GM19023 (cell line): Measurements from ENCODE around the gene ZC3HAV1.
"Not testable (repeated sequence)": the region's sequence is repeated elsewhere in the genome, so short reads cannot be mapped to it uniquely, and the experiment has no call there.

ENCODE experiments used
- ATAC-seq: cut with Tn5 transposase; IDR thresholded peaks from one replicate; pipeline ENCODE4 v1.9.1; 2021; ENCODE audit warnings: mild to moderate bottlenecking, moderate library complexity; ENCODE audit not compliant: unreplicated experiment

The ZC3HAV1 gene

DNA sequence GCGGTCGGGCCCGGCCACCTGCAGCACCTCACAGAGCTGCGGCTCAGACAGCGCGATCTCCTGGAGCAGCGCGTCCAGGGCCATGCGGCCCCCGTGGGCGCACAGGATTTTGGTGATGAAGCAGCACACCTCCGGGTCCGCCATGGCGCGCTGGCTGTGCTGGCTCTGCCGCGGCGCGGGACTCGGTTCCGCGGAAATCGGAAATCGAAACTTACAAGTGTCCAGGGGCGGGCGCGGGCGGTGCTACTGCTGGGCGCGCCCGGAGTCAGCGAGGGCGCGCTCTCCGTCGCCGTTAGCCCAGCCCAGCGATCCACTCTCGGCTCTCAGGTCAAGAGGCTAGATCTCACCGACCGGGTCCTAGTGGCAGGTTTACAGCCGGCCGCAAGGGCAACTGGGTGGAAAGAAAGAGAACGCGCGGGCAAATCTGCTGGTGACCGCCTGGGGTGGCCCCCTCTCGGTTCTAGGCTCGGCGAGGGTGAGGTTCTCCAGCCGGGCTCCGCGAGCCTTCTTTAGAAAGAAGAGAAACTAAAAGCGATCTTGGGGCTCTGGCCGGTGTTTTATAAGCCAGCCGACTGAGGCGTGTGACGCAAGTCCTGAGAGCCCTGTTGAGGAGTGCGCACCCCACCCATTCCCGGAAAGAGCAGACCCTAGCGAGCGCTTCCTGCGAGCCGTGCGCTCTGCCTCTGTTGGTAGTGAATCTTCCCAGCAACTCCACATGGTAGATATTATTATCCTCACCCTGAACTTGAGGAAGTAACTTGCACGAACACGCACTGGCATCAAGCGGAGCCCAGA, at the start of gene ZC3HAV1:
Gene ZC3HAV1, minus strand, starts transcription at position 533 of the 795 bp plus-strand sequence. Its CDS starts 389 bp downstream, at position 144.
- peak; percentile 69 for ATAC-seq

DNA sequence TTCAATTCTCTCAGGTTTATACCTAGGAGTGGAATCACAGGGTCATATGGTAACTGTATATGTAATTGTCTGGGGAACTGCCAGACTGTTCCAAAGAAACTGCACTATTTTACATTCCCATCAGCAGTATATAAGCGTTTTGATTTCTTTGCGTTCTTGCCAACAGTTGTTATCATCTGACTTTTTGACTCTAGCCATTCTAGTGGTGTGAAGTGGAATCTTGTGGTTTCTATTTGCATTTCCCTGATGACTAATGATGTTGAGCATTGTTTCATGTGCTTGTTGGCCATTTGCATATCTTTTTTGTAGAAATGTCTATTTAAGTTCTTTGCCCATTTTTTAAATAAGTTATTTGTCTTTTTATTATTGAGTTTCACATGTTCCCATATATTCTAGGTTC, 44.3 kb upstream of the ZC3HAV1 start:
- ATAC-seq: no peak

DNA sequence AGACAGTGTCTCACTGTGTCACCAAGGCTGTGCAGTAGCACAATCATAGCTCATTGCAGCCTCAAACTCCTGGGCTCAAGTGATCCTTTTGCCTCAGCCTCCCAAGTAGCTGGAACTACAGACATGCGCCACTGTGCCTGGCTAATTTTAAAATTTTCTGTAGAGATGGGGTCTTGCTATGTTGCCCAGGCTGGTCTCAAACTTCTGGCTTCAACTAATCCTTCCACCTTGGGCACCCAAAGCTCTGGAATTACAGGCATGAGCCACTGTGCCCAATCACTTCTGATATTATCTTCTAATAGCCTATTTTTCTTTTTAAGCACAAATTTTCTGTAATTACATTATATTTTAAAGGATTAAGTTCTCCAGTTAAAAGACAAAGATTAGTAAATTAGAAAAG, 42.6 kb upstream of the ZC3HAV1 start:
- ATAC-seq: no peak

DNA sequence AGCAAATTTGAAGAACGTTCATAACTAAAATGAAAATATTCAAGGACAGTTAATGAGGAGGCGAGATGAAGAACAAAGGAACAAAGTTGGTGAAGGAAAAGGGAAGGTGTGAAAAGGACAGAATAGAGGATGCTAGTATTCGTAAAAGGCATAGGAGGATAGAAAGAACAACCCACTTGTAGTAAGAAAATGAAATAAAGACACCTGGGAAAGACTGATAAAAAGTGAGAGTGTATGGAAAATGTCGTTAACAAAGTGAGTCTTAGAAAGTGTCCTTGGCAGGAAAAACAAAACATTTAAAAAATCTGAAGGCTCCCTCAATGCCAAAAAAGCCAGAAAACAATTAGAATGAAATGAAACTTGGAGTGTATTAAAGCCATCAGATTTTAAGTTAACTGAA, 29.6 kb upstream of the ZC3HAV1 start:
- no peak for ATAC-seq

DNA sequence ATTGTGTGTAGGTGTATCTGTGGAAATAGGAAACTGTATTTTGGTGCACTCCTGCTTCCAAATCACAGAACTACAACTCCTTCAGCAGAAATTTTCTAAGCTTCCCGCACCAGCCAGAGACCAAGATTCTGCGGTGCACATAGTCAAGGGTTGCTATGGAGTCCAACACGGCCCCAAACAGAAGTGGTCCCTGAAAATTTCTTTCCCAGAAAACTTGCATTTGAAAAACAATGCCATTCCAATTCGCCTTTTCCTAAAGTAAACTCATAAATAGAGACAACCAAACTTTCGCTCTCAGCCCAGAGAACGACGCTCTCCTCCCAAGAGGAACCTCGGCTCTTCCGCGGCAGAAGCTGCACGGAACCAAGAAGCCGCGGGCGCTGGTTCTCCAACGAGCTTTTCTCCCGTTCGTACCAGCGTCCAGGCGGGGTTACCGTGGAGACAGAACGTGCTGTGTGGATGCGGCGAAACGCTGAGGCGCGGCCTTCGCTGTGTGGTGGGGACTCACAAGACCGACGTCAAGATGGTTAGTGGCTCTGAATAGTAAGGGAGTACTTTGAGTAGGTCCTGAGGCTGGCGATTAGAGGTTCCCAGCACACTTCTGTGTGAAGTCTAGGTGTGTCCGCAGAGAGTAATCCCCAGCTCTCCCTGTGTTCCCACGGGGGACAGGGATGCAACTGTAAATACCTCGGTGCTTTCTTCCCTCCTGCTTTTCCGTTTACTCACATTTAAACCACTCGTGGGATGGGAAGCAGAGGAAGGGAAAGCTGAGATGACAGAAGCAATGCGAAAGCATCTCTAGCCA, 24.0 kb upstream of the ZC3HAV1 start:
- peak; percentile 99 for ATAC-seq

DNA sequence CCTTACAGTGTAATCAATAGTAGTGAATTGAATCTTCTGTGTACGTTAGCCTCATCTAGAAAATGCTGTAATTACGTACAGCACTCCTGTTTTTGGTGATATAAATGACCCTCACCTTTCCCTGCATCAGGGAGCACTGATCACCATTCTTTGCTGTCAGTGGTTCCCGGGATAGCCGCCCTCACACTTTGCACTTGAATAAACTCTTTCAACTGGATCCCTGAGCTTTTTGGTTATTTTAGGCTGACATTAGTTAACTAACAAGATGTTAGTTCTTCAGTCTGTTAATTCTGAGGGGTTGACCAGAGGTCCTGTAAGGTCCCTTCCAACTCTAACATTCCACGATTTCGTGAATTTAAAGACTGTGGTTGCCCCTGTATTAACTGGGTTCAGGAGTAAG, 23.4 kb upstream of the ZC3HAV1 start:
- ATAC-seq: no peak

DNA sequence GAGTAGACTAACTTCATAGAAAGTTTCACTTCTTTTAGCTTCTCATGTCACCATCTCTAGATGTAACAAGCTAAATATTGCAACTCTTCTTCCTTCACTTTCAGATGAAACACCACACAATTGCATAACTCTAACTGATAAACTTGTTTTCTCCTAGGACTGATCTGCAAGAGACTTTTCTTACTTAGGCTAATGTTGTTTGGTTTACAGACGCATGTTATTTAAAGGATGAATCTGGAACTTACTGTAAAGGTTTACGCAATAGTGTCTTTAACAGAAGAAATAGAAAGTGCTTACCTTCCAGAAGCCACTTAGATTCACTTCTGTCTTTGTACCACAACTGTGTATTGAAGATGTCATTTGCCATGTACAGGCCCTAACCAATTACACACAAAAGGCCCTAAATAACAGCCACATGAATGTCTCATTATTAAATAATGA, 22.1 kb upstream of the ZC3HAV1 start:
- ATAC-seq: no peak

DNA sequence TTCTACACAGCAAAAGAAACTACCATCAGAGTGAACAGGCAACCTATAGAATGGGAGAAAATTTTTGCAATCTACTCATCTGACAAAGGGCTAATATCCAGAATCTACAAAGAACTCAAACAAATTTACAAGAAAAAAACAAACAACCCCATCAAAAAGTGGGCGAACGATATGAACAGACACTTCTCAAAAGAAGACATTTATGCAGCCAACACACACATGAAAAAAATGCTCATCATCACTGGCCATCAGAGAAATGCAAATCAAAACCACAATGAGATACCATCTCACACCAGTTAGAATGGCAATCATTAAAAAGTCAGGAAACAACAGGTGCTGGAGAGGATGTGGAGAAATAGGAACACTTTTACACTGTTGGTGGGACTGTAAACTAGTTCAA, 20.3 kb upstream of the ZC3HAV1 start:
- ATAC-seq: not testable (repeated sequence)

DNA sequence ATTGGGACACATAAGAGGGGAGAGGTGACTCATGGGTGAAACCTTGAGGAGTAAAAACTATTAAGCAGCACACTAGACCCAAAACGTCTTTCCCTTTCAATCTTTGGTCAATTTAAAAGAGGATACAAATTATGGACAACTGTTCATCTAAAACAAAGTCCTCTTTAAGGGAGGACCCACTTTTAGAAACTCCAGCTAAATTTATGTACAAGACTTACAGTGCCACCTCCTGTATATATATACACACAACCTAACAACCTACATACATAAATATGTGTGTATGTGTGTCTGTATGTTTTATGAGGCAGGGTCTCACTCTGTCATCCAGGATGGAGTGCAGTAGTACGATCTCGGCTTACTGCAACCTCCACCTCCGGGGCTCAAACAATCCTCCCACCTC, 18.1 kb upstream of the ZC3HAV1 start:
- ATAC-seq: no peak

DNA sequence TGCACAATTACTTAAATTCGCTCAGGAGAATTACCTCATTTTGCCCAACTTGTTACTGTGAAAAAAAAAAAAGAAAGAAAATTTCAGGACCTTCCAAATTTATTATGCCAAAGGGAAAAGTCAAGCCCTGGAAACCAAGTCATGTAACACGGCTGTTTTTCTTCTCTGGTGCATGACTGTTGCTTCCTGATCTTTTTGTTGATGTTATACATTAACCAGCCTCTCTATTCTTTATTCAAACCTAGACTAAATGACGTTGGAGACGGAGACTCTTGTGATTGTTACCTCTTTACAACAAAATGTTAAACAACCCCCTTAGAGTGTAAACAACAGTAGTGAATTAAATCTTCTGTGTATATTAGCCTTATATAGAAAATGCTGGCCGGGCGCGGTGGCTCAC, 16.1 kb upstream of the ZC3HAV1 start:
- no peak for ATAC-seq

DNA sequence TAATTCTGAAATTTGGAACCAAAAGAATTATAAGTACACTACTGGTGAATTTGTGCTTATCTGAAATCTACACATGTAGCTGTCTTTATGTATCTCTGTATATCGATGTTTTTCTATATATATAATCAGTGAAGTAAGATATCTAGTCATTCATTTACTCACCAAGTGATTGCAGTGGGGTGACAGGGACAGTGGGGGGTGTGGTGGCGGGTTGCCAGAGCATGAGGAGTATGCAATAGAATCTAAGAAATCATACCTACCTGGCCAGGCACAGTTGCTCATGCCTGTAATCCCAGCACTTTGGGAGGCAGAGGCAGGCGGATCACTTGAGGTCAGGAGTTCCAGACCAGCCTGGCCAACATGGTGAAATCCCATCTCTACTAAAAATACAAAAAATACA, 15.5 kb upstream of the ZC3HAV1 start:
- ATAC-seq: not testable (repeated sequence)

DNA sequence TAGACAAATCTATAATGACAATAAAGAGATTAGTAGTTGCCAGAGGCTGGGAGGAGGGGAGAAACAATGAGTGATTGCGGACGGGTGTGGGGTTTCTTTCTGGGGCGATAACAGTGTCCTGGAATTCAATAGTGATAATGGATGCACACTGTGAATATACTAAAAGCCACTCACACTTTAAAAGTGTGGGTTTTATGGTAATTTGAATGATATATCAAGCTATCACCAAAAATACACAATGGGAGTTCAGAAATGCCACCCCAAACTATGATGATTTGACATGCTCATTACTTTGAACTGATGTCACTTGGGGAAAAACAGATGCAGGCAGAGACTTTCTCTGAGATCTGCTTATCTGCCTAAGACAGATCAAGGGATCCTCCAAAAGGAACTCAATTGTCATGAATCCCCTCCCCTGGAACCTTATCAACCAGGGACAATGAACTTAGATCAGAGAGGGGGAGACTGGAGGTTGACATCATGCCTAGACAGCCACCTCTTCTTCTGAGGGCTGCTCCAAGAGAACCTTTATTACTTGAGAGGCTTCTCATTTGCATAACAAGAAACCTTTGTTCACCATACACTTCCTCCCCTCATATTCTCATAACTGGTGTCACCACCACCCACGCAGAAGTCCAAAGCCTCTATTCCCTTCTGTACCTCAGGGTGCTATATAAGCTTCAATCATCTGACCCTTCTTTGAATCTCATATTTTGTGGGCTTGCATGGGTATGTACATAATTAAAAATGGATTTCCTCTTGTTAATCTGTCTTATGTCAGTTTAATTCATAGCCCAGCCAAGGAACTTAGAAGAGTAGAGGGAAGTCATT, 14.8 kb upstream of the ZC3HAV1 start:
- no peak for ATAC-seq

DNA sequence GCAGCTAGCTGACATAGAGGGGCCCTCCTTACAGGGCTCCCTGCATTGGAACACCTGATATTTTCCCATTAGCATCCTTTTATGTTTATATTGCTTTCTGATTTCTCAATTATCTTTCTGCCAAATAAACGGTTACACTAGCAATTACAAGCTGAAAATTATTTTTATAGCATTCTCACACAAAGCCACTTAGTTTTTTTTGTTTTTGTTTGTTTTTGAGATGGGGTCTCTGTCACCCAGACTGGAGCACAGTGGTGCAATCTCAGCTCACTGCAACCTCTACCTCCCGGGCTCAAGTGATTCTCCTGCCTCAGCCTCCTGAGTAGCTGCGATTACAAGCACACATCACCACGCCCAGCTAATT, 9.9 kb upstream of the ZC3HAV1 start:
- ATAC-seq: no peak

DNA sequence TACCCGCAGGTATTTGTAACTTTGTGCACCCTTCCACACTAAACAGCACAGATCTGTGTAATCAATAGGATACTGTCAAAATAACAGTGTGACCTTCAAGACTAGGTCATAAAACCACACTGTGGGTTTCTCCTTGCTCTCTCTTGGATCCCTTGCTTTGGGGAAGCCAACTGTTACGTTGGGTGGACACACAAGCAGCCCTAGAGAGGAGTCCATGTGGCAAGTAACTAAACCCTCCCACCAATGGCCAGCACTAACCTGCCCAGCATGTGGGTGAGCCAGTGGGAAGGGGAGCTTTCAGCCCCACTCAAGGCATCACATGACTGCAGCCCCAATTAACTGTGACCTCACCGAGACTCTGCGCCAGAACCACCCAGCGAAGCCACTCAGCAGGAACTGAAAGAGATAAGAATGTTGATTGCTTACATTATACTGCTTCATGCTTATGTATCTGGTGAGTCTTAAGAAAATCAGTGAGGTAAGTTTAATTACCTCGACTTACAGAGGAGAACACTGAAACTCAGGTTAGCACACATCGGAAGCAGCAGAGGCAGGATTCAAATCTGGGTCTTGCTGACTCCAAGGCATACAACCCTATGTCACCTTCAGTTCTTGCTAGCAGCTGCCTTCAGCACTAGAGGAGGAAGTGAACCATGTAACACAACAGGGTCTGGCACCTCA, 9.4 kb upstream of the ZC3HAV1 start:
- ATAC-seq: peak; percentile 81

DNA sequence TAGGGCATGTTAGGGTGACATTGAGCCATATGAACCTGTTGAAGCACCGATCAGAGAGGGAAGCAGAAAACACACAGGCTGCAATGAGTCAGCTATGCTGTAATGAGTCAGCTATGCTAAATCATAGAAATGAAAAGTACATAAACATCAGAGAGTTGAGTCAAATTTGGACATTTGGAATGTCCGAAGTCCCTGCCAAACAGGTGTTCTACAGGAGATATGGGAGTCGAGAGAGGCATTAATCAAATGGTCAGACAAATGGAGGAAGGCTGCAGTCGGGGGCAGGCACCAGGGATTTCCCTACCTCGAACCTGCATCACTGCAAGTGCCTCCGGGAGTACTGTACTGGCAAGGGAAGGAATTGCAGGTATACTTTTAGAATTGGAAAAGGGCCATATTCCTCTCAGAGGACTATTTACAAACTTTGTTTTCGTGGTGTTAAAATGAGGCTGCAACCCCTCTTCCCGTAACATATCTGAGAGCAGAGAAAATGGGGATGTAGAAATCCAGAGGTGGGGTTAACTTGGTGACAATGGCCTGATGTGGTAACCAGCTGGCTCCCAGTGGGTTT, 8.8 kb upstream of the ZC3HAV1 start:
- ATAC-seq: peak; percentile 68

DNA sequence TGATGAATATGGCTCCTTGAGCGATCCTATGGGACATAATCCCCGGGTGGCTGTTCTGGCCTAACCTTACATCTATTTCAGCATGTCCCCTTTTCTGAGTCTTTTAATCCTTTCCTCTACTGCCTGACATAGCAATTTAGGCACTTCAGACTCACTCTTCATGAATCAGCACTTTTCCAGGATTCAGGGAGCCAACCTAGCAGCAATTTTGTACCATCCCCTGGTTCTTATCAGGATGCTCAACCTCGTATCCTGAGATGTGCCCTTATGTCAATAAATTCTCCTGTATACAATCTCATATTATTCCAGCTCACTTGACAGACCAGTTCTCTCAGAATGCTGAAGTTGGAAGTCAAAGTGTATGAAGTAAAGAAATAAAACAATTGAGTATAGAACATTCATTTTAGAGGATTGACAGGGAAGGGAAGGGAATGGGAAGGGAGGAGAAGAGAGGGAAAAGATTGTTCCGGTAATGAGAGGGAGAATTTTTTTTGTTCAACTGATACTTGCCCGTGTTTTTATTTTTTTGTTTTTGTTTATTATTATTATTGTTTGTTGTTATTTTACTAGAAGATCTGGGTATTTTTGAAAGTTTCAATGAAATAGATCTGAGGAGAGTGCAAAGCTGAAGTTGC, 8.2 kb upstream of the ZC3HAV1 start:
- no peak for ATAC-seq

DNA sequence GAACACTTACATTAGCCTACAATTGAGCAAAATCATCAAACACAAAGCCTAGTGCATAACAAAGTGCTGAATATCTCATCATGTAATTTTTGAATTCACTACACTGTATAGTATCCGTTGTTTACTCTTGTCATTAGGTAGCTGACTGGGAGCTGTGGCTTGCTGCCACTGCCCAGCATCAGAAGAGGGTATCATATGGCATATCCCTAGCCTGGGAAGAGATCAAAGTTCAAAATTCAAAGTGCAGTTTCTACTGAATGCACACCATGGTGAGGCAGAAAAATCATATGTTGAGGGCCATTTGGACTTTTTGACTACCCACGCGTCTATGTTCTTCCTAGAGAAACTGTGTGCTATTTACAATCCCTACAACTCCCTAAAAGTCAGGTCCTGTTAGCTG, 7.5 kb upstream of the ZC3HAV1 start:
- no peak for ATAC-seq

DNA sequence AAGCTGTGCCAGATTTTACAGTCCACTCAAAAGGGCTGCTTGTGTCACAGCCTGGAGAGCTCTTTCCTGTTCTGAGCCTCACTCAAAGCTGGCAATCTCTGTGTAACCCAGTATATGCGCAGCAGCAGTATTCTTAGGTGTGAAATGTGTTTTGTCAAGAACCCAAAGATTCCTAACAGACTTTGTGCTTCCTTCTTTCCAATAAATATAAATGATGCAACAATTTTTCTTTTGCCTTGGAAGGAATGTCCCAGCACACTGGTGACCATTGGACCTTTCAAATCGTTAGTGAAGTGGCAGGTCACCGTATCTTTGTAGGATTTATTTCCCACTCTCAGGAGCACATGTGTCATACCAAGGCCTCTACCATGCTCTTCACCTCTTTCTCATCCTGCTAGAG, 5.6 kb upstream of the ZC3HAV1 start:
- no peak for ATAC-seq

DNA sequence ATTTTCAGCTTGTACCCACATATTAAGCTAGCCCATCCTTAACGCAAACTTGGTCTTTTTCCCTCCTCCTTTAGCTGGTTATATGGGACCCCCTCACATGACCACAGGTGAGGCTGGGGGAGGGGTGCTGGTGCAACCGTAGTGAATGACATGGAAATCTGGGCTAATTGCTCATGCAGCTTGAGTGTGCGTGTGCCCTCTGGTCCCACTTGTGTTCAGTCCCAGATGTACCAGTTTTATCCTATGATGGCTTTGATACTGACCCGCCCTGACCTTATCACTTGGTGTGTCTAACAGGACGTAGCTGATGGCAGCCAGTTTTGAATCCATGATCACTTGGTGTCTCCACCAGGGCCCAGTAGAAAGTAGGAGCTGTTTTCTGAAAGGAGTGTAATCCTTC, 5.1 kb upstream of the ZC3HAV1 start:
- no peak for ATAC-seq

DNA sequence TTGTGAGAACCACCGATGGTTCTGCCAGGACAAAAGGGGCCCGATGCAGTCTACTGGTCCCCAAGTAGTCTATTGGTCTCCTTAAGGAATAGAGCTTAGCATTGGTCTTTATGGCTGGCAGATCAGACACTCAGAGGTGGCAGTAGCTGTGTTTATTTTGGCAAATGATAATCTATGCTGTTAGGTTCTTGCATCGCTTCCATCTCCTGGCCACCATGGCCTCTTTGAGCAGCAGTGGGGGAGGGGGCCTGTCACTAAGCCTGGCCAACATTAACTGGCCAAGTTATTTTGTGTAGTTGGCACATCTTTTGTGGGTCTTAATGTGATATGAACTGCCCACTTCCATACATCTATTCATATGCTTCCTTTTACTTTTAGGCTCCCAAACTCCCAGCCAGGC, 4.5 kb upstream of the ZC3HAV1 start:
- ATAC-seq: no peak
